GM18868 (cell line): Measurements from ENCODE around the gene TMC1.
"Not testable (repeated sequence)": the region's sequence is repeated elsewhere in the genome, so short reads cannot be mapped to it uniquely, and the experiment has no call there.

Experiments
- ATAC-seq: cut with Tn5 transposase; IDR thresholded peaks from one replicate; pipeline ENCODE4 v1.9.1; 2021; ENCODE audit warnings: mild to moderate bottlenecking, moderate library complexity; ENCODE audit not compliant: unreplicated experiment

The TMC1 gene

DNA sequence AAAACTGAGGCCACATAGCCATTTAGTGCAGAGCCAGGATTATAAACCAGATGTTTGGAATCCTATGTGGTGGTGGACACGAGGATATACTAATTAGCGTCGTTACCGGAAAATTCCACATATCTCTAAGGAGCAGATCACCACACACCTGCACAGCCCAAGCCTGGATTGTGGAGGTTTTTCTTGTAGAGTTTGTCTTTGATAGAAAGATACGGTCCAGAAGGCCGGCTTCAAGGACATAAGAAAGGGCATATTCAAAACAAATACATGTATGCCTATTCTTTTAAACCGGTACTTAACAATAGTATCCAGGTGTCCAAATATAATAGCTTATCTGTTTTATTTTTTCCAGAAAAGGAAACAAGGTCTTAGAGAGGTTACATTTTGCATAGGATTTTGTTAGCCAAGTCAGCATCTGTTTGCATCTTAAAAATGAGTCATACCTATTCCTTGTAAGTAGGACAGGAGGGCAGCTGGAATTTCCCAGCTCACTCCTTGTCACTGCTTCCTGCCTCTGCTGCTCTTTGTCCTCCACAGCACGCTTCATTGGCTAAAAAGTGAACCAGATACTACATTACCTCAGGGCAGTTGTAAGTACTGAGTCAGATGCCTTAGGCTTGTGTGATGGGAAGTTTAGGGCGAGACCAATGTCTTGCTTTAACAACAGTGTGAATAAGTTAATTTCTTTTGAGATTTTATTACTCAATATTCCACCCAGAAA, 3.6 kb downstream of the TMC1 start:
- peak; percentile 55 for ATAC-seq

DNA sequence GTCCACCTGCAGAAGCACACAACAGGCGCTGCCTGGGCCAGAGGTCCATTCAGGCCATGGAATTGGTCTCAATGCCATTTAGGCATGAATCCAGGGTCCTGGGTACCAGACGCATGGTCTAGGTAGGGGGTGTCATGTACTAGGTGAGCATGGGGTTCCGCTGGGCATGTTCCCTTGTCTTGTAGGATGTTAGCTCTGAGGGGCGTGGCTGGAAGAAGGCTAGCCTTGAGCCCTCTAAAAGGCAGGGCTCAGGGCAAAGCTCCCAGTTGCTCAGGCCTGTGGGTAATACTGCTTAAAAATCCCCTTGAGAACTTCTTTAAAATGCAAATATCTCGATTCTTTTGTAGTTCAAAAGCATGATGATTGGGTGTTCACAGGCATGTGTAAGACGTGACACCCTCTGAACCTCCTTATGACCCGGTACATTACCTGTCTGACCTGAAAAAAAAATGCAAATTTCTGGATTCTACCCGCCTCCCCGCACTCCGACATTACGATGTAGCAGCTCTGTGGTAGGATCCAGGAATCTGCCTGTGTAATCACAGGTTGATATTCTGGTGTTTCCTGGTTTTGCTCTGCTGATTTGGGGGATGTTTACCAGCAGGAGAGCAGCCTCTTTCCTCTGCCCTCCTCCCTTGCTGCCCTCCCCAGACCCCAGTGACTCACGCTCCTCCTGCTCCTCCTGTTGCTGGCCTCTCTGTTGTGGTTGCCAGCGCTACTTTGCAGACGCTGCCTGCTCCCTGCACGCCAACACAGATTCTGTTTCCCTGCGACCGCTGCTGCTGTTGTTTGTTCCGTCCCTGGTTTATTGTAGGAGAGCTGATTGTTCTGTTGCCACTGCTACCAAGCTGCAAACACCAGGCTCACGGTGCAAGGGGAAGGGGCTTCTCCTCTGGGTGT, 5.7 kb downstream of the TMC1 start:
- ATAC-seq, result peak; percentile 81

DNA sequence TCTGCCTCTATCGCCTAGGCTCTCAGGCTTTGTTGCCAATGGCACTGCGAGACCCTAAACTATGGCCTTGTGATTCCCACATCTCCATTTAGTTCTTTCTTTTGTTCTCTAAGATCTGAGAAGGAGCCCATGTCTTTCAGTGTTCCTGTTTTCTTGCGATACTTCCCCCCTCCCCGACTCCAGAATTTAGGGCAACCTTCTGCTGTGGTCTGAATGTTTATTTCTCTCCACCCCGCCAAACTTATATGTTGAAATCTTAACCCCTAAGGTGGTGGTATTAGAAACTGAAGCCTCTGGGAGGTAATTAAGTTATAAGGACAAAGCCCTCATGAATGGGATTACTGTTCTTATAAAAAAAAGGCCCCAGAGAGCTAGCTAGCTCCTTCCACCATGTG, 6.4 kb downstream of the TMC1 start:
- no peak for ATAC-seq

DNA sequence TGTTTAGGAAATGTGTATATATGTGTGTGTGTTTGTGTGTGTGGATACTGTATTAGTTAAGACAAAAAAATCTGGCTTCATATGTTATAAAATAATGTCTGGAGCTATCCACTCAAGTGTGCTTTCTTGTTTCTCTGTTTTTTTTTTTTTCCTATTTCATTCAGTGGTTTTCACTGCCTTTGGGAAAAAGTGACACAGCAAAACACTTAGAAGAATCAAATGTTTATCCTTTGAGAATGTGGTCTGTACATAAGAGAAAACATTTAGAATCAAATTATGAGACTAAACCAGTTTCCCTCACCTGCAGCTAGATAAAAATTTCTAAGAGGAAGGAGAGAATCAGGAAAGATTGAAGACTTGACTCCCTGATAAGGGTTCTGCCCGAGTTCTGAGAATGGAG, 8.1 kb downstream of the TMC1 start:
- ATAC-seq, result no peak

DNA sequence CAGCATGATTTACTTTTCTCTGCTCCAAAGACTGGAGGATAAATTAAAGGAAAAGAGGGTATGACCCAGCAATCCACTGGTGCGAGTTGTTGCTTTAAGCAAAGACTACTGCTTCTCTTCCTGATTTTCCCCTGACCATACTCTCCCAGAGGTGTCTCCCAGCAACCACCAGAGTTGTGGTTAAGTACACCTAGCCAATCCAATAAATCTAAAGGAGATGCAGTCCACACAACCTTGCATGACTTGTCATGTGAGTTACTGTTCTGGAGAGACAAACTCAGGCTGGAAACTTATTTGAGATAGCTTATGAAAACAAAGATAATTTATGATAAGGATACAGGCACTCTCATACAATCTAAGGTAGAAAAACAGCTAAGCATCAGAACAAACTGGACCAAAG, 11.9 kb downstream of the TMC1 start:
- no peak for ATAC-seq

DNA sequence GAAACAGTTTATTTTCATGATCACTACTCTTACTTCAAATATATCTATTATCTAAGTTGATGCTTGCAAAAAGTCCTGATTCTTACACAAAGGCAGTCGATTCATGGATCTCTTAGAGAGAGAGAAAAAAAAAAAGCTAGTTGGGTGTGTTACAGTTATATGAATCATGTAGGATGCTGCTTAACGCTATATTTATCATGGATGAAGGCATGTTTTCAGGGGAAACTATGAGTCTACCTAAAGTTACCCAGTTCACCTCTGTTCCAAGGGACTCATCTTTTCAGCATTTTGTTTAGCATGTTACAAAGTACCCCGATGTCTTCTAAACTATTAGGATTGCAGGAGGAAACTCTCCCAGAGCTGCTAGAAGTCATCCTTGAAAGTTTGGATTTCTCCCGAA, 13.5 kb downstream of the TMC1 start:
- ATAC-seq, result no peak

DNA sequence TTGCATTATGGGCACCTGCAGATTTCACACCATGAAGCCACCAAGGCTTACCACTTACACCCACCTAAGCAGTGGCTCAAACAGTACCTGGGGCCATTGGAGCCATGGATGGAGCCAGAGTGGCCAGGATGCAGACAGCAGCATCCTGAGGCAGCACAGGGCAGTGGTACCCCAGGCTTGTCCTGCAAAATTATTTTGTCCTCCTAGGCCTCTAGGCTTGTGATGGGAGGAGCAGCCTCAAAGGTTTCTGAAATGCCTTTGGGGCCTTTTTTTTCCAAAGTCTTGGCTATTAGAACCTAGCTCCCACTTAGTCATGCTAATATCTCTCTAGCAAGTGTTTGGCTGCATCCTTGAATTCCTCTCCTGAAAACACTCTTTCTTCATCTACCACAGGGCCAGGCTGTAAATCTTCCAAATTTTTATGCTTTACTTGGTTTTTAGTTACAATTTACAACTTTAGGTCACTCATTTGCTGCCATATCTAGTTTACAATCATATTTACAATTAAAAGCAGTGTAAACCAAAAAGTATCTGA, 15.7 kb downstream of the TMC1 start:
- no peak for ATAC-seq

DNA sequence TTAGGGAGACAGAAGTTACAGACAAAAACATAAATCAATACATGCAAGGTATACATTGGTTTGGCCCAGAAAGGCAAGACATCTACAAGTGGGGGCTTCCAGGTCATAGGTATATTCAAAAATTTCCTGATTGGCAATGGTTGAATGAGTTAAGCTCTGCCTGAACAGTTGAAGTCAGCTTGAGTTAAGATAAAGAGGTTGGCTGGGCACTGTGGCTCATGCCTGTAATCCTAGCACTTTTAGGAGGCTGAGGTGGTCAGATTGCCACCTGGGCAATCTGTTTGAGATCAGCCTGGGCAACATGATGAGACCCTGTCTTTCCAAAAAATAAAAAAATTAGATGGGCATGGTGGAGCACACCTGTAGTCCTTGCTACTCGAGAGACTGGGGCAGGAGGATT, 16.3 kb downstream of the TMC1 start:
- no peak for ATAC-seq

DNA sequence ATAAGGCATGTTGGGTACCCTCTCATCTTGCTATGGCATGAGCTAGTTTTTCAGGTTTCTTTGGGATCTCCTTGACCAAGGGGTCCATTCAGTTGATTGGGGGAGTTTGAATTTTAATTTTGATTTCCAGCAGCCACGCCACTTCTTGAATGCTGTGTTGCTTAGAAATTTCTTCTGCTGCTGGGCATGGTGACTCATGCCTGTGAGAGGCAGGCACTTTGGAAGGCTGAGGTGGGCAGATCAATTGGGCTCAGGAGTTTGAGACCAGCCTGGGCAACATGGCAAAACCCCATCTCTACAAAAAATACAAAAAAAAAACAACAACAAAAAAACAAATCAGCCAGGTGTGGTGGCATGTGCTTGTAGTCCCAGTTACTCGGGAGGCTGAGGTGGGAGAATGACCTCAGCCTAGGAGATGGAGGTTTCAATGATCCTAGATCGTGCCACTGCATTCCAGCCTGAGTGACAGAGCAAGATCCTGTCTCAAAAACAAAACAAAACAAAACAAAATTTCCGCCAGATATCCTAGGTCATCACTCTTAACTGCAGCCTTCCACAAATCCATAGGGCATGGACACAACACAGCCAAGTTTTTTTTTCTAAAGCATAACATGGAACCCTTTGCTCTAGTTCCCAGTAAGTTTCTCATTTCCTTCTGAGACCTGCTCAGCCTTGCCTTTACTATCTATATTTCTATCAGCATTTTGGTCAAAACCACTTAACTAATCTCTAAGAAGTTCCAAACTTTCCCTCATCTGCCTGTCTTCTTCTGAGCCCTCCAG, 17.7 kb downstream of the TMC1 start:
- ATAC-seq, result no peak

DNA sequence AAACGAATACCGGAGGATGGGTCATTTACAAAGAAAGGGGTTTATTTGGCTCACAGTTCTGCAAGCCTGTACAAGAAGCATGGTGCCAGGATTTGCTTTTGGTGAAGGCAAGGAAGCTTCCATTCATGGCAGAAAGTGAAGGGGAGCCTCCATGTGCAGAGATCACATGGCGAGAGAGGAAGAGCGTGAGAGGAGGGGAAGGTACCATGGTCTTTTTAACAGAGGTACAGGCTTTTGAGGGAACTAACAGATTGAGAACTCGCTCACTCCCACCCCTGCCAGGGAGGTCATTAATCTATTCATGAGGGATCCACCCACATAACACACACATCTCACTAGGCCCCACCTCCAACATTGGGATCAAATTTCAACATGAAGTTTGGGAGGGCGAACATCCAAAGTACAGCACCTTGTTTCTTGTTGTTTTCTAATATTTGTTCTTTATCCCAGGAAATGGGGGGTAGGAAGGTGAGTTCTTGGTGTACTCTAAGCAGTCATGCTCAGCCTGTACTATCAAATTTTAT, 18.5 kb downstream of the TMC1 start:
- no peak for ATAC-seq

DNA sequence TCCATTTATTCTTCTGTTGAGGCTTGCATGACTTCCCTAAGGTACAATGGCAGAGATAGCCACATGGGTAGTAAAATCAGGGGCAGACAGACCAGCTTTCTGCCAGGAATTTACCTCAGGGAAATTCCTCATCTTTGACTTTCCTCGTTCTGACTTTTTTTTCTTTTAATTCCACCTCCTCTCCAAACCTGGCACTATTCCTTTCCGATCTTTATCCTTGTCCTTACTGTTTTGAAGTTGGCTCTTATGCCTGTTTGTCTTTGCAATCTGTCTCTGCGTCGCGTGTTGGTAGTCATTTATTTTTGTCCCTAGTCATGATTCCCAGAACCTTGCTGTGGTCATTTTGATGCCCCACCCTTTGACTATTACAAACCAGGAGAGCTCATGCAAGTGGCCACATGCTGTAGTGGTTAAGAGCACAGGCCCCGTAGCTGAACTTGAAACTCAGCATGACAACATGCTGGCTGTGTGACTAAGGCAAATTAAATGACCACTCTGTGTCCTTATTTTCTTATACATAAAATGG, 19.0 kb downstream of the TMC1 start:
- no peak for ATAC-seq

DNA sequence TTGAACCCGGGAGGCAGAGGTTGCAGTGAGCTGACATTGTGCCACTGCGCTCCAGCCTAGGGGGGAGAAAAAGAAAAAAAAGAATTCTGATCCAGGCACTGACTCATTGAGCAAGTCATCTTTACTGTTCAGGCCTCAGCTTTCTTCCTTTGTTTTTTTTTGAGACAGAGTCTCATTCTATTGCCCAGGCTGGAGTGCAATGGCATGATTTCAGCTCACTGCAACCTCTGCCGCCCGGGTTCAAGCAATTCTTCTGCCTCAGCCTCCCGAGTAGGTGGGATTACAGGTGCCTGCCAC, 21.1 kb downstream of the TMC1 start:
- not testable (repeated sequence) for ATAC-seq

DNA sequence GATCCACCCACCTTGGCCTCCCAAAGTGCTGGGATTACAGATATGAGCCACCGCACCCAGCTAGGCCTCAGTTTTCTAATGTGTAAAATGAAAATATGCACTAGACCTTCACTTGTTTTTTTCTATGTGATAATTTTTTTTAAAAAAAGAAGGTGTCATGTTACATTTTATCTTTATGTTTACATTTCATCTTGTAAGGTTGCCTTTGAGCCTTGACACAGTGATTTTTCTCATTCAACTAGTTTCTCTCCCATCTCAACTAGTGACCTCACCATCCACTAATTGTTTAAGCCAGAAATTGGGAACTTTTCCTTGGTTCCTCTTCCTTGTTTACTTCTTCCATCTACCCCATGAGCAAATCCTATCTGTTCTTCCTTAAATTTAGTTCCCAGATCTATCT, 21.5 kb downstream of the TMC1 start:
- no peak for ATAC-seq

DNA sequence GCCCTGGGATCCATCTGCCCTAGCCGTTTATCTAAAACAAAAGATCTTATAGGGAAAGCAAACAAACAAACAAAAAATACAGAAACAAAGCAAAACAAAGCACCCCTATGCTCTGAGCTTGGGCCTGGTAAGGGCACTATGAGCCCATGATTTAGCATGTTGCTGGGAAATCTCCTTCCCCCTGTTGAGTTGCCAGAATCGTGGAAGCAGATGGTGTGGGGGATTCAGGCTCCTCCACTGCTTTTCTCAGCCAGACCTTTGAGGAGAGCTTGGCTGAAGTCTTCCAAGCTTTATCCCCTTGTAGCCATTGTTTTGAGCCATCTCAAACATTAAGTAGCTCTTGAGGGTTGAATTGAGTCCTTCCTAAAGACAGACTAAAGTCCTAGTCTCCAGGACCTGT, 29.9 kb downstream of the TMC1 start:
- ATAC-seq, result no peak

DNA sequence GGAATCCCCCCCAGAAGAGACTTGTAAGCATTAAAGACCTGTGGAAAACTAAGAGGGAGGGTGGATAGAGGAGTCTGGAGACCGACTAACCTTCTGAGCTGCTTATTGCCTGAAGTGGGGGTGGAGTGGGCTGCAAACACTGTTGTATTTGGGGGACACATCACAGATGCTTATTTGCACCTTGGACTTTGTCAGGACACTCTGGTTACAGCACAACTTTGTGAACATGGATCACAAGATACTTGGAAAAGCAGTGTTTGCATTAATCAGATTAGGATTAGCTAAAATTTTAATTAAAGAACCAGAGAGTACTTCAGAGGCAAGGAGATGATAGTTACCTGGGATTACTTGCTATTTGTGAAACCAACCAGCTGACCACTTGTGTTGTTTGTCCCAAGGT, 30.9 kb downstream of the TMC1 start:
- no peak for ATAC-seq

DNA sequence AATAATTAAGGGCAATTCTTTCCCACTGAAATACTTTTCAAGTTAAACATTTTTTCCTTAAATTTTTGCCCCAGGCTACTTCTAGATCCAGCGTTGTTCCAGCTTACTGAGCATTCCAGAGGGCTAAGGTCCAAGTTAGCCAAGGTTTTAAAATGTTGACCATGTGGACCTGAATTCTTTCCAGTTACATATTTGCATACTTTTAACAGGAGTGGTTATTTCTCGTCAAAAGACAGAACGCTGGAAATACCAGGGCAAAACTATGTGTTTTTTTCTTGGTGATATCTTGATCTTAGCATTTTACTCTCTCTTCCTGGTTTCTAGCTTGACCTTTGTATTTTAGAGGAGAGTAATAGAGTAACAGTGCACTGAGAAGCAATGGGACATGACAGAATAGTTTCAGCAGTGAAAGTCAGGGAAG, 32.8 kb downstream of the TMC1 start:
- ATAC-seq, result no peak

DNA sequence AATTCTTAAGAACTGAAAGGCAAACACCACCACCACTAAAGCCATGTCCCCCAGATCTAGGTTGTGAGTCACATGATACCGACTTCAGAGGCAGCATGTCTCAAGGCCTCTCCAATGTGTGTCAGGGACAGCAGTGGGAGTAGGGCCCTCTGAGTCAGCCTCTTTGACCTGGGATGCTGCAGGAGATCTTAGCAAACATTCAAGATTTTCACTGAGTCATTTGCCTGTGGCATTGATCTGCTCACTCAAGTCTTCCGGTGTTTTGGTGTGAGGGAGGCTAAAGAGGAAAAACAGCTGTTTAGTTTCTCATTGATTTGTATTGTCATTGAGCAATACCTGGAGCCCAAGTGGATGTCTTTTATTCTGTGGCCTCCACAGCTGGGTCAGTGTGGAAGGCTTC, 36.1 kb downstream of the TMC1 start:
- no peak for ATAC-seq

DNA sequence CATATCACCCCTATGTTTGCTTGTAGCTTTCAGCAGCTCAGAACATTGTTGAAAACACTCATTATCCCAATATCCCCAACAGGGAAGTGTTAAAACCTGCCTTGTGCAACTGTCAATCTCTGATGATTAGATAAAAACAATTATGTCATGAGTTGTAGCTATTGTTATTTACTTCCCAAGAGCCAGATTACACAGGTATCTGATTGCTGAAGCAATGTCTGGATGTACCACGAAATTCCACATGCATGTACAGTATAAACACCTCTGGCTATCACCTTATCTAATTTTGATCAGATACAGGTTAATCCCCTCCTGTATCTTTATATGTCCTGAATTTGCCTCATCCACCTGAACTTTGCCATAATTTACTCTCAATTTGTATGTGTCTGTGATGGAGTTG, 38.7 kb downstream of the TMC1 start:
- ATAC-seq, result no peak

DNA sequence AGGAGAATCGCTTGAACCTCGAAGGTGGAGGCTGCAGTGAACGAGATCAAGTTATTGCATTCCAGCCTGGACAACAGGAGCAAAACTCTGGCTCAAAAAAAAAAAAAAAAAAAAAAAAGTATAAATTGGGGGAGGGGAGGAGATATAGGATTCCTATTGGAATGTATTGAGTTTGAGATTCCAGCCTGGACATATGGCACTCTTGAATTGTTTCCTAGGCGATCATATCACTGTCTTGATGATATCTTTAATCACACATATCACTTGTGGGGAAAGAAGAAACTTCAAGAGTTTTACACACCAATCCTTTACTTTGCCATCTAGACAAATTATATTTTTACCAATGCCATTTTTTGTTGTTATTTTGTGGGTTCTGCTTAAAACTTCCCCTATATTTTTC, 42.4 kb downstream of the TMC1 start:
- no peak for ATAC-seq

DNA sequence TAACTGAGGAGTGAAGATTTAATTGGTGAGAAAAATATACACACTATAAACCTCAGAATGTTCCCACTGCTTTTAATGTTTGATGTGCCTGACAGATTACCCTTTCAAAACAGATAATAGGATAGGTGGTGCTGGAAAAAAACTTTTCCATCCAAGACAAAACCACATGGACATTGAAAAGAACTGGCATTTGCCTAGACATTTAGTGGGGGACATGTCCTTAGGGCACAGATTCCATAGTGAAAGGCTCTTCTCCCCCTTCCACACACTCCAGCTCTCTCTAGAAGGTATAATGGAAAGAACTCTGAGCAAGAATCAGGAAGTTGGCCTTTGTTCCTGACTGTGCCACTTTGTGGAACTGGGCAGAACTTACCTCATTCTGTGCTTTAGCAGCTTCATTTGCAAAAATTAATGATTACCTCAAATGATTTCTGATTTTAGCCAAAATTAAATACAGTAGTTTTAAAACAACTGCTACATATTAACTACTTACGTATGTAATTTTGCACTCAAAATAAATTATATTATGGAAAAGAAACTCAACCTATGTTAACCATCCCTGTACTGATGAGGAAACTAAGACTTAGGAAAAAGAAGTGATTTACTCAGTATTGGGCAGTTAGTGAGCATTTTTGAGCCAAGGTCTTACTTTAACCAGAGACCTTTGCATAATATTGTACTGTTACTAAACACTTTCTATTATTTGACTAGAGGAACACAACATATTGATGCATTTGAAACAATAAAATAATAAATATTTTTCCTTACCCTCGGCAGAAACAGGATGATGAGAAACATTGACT, 43.3 kb downstream of the TMC1 start:
- no peak for ATAC-seq
